ENCODE measurements around the gene TJAP1.
"Not testable (repeated sequence)": the region's sequence is repeated elsewhere in the genome, so short reads cannot be mapped to it uniquely, and the experiment has no call there.

TJAP1 gene

GRCh38 chr6:43453831-43454230 lies 23.5 kb upstream of the TJAP1 start:
- no peak for DNase-seq

GRCh38 chr6:43454290-43454695 lies 23.1 kb upstream of the TJAP1 start:
- no peak for DNase-seq

- peak; percentile 56 to 70 (median 67) for DNase-seq
Observed at GRCh38 chr6:43454696-43455530, 22.5 kb upstream of the TJAP1 start.

GRCh38 chr6:43455531-43456428 lies 21.6 kb upstream of the TJAP1 start, which contains the start of gene DLK2:
Gene DLK2, minus strand, starts transcription at chr6:43455548. Its CDS starts 723 bp downstream, at chr6:43454825.
- peak; percentile 29 to 56 (median 52) for DNase-seq

- DNase-seq = peak in 1 of 3 experiments; percentile 3
Observed at GRCh38 chr6:43457643-43458042, 19.7 kb upstream of the TJAP1 start.

GRCh38 chr6:43458154-43458553 lies 19.2 kb upstream of the TJAP1 start:
- not testable (repeated sequence) for DNase-seq

GRCh38 chr6:43459535-43459934 lies 17.8 kb upstream of the TJAP1 start:
- no peak for DNase-seq

- no peak for DNase-seq
Observed at GRCh38 chr6:43460032-43460431, 17.3 kb upstream of the TJAP1 start.

- no peak for DNase-seq
Observed at GRCh38 chr6:43461936-43462335, 15.4 kb upstream of the TJAP1 start.

- no peak for DNase-seq
Observed at GRCh38 chr6:43464337-43464736, 13.0 kb upstream of the TJAP1 start.

- DNase-seq = no peak
Observed at GRCh38 chr6:43465948-43466347, 11.4 kb upstream of the TJAP1 start.

GRCh38 chr6:43467265-43467664 lies 10.1 kb upstream of the TJAP1 start:
- not testable (repeated sequence) for DNase-seq

- DNase-seq = no peak
Observed at GRCh38 chr6:43467752-43468151, 9.6 kb upstream of the TJAP1 start.

GRCh38 chr6:43468240-43468639 lies 9.1 kb upstream of the TJAP1 start:
- no peak for DNase-seq

- peak in 1 of 3 experiments; percentile 41 for DNase-seq
Observed at GRCh38 chr6:43468748-43469681, 8.4 kb upstream of the TJAP1 start.

- DNase-seq = no peak
Observed at GRCh38 chr6:43469947-43470346, 7.4 kb upstream of the TJAP1 start.

- DNase-seq = no peak
Observed at GRCh38 chr6:43471399-43471798, 6.0 kb upstream of the TJAP1 start.

GRCh38 chr6:43472515-43472914 lies 4.9 kb upstream of the TJAP1 start:
- DNase-seq = no peak

- no peak for DNase-seq
Observed at GRCh38 chr6:43475516-43475915, 1.9 kb upstream of the TJAP1 start.

GRCh38 chr6:43476746-43477145 lies 624 bp upstream of the TJAP1 start:
- DNase-seq = no peak

GRCh38 chr6:43478008-43478372 lies 620 bp downstream of the TJAP1 start:
- DNase-seq = no peak

GRCh38 chr6:43481075-43481474 lies 3.7 kb downstream of the TJAP1 start:
- DNase-seq = no peak

All from NCI-H1417 (cell line).